GM23338 (cell line): Measurements from ENCODE around the gene SGSH.

Experiments used
- POLR2AphosphoS5 ChIP-seq: IDR thresholded peaks from 2 replicates; pipeline ENCODE4 v1.6.1; 2016; ENCODE audit warnings: antibody characterized with exemption, low read depth
- TF ChIP-seq, protein P1 (sequence below), 2 experiments: fragments of 200-600 bp in 1 of 2; sonication (generic) in 1 of 2; conservative IDR thresholded peaks; 2 replicates each; pipeline versions ENCODE4 v1.5.1 to v1.6.1; 2016 to 2017; ENCODE audit warnings: antibody characterized with exemption in 2 of 2, low read depth in 2 of 2, mild to moderate bottlenecking in 2 of 2, moderate library complexity in 1 of 2

DNA sequence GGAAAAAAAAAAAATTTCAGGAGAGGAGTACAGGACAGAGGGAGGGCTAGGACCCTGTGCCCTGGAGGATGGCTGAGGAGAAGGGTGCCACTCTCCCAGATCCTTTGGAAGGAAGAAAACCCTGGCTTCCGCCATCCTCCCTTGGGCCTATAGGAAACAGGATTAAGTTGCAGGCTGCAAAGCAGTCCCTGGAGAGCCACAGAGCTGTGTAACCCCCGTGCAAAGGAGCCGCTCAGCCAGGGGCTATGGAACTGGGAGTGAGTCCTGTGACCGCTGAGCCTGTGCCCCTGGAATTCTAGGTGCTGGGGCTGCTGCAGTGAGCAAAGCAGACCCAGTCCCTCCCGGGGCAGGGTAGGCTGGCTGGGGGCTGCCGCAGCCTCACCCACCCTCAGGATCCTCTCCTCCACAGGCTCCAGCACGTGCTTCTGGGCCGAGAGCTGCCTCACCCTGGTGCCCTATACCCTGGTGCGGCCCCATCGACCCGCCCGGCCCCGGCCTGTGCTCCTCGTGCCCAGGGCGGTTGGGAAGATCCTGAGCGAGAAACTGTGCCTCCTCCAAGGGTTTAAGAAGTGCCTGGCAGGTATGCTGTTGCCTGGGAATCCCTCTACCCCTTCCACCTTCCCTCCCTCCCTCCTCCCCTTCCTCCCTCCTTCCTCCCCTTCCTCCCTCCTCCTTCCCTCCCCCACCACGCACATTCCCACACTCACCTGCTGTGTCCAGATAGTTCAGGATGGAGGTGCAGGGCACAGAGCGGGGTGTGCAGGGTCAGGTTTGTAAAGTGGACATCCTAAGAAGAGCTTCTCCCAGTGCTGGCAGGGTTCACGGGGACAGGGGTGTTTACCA lies 15.3 kb downstream of the SGSH start:
- TF ChIP-seq, protein P1, sequence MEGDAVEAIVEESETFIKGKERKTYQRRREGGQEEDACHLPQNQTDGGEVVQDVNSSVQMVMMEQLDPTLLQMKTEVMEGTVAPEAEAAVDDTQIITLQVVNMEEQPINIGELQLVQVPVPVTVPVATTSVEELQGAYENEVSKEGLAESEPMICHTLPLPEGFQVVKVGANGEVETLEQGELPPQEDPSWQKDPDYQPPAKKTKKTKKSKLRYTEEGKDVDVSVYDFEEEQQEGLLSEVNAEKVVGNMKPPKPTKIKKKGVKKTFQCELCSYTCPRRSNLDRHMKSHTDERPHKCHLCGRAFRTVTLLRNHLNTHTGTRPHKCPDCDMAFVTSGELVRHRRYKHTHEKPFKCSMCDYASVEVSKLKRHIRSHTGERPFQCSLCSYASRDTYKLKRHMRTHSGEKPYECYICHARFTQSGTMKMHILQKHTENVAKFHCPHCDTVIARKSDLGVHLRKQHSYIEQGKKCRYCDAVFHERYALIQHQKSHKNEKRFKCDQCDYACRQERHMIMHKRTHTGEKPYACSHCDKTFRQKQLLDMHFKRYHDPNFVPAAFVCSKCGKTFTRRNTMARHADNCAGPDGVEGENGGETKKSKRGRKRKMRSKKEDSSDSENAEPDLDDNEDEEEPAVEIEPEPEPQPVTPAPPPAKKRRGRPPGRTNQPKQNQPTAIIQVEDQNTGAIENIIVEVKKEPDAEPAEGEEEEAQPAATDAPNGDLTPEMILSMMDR (conservative IDR thresholded peaks at IDR 0.05; ENCODE audit: low read depth in 2 of 2) = no peak
- TF ChIP-seq POLR2AphosphoS5 = no peak
